Body of pancreas (tissue), 4 donors: ENCODE data around the gene QRICH1.

Experiments
- CTCF ChIP-seq, 7 experiments: fragments of 450-650 bp in 4 of 7; fragments of 200-600 bp in 3 of 7; sonication (generic) in 3 of 7; IDR thresholded peaks; one replicate each; pipeline ENCODE4 v1.5.1; 2016 to 2019; ENCODE audit warnings: antibody characterized with exemption in 7 of 7
- POLR2A ChIP-seq, 3 donors: fragments of 450-650 bp; IDR thresholded peaks; one replicate each; pipeline ENCODE4 v1.6.1; 2016; ENCODE audit warnings: antibody characterized with exemption in 3 of 3, mild to moderate bottlenecking in 2 of 3

DNA sequence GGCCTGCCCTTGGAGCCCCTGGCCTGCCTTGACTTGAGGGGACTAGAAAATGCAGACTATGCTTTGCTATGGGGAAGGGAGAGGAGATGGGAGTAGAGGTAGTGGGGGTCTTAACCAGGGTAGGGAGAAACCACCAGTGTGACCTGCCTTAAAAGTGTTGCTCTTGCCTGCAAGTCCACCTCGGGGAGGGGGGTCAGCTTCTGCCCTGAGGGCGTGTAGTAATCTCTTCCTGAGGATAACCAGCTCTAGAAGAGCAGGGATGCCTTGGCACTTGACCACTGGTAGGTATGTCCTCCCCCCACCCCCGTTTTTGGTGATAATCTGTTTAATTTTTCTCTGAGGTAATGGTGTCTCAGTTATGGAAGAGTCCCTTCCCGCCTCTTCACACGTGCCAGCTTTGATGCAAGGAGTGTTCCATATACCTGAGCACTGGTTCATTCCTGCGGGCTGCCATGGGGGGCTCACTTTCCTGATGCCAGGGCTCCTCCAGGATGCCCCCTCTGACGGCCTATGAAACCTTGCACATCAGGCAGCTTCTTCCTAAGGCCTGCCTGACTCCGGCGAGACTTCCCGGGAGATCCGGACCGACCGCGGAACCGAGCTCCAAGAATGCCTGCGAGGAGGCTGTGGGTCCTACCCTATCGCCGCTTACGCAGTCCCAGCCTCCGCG, 104.6 kb downstream of the QRICH1 start:
- TF ChIP-seq CTCF (IDR thresholded peaks at IDR 0.05) (no peak), POLR2A (IDR thresholded peaks at IDR 0.05) (no peak)
